GM19043 (cell line): ENCODE data around the gene CDH4.

Experiments used
- ATAC-seq: cut with Tn5 transposase; IDR thresholded peaks from one replicate; pipeline ENCODE4 v1.9.1; 2021; ENCODE audit warnings: low read depth; ENCODE audit not compliant: unreplicated experiment

CDH4 gene

DNA sequence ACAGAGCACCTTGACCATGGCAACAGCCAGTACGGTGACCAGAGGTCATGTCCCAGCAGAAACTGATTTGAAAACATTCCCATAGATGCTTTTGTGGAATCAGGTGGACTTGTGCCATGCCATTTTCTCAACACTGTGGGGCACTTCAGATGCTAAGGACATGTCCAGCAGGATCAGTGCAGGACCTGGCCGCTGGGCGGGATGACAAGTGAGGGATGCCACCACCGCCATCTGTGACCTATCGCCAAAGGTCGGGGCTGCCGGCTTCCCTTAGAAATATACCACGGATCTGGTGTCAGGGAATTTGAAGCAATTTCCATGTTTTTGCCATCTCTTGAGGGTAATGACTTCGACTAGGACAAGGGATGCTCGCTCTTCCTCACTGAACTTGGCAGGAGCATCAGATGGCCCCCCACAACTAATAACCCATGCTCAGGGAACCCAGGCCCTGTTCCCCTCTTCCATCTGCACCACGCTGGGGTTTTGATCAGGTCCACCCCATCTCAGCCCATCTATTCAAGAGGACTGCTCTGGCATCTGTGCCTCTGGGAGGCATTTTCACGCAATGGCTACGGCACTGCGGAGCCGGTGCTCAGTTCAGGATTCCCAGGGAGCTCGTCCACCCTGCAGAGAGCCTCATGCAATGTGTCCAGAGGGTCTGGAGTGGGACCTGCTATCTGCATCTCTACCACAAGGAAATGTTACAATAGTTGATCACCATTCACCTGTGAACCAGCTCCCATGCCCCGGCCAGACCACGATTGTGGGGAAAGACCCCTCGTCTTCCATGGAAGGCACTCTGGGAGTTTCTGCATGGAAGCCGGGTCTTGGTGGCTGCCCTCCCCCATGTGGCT lies 511.1 kb downstream of the CDH4 start:
- no peak for ATAC-seq

- ATAC-seq: no peak
Observed at GRCh38 chr20:61763740-61764400, 511.8 kb downstream of the CDH4 start.

DNA sequence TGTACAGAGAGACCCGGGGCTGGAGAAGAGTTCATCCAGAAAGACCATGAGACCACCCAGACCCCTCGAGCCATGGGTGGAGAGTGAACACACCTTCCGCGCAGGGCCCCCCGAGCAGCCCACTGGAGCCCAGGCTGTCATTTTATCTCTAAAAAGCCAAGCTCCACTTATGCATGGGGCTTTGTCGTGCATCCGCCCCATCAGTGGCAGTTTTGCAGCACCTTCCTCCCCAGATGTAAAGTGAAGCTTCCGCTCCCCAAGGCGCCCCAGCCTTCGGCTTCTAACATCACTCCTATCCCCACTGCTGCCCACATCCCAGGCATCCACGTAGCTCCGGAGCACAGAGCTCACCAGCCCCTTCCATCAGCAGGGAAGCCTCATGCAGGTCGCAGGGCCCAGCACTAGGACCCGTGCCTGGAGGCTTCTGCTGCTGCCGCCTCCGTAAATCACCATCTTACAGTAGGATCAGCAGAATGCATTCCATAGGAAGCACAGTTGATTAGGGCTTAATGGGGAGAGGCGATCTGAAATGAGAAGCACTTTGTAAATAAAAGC lies 512.5 kb downstream of the CDH4 start:
- no peak for ATAC-seq

GRCh38 chr20:61765081-61765870 lies 513.2 kb downstream of the CDH4 start:
- ATAC-seq: no peak

GRCh38 chr20:61765871-61766654 lies 514.0 kb downstream of the CDH4 start:
- ATAC-seq: no peak

GRCh38 chr20:61766921-61767610 lies 515.0 kb downstream of the CDH4 start:
- no peak for ATAC-seq

DNA sequence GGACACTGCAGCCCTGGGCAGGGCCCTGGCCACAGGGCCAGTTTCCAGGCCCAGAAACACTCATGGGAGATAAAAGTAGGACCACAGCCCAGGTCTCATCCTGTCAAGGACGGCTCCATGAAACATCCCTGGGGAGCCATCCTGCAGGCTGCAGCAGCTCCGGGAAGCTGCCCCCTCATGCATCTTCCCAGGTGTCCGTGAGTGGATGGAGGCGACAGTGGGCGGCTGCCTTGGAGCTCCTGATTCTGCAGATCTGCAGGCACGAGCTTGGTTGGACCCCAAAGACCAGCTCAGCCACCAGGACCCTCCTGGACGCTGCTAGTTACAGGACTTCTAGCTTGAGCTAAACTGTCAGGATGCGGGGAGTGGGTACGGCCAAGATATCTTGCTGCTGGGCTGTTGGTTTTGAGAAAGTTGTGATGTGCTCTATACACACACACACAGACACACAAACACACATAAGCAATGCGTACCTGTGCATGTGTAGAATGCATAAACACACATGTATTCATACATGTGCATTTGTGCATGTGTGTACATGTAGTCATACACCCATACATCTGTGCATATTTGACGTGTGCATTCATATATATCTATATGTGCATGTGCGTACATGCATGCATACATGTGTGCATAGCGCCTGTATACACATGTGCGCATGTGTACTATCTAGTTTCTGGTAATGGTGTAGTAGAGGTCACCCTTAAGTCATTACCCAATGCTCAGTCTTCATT lies 515.9 kb downstream of the CDH4 start:
- no peak for ATAC-seq

DNA sequence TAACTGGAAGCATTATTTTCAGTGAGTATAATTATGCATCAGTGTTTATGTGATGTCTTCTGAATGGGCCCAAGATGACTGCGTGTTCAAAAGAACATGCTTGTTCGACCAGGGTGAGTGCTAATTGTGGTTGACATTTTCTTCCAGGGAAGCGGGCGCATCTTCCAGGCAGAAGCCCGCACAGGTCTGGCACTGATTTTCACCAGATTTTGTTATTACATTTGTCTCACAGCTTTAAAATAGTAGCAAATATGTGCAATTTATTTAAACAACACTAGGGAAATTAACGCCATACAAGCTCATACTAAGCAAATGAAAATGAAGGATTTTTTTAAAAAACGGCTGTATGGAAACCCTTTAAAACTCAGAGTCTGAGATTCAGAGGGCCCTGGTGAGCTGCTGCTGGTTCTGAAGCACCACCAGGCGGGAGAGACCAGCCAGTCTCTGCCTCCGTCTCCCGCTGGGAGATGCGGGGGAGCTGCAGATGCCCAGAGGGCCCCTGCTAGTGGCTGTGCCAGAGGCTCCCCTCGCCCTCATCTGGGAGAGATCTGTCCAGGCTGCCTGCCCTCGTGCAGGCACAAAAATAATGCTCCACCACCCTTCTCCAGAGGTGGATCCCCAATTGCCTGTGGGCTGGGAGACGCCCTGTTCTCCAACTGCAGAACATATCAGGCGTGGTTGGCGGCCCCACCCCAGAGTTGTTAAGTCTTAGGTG lies 516.7 kb downstream of the CDH4 start:
- no peak for ATAC-seq

DNA sequence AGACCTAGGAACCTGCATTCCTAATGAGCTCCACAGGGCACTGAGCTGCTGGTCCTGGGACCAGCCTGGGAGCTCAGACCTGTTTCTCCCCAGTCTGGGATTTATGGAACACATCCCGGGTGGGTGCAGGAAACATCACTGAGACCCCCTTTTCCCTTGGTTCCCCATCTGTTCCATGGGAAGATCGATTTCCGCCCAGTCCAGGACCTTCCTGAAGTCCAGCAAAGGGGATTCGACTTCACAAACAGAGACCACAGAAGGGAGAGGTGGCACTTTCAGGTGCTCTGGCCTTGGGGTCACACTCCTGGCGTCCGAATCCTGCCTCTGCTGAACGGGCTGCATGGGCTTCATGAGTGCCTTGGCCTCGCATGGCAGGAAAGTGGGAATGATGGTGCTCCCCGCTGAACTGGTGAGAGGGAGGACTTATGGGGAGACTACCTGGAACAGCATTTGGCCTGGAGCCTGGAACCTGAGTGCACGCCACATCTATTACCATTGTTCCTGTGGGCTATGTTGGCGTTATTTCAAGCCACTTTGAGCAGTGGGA lies 517.3 kb downstream of the CDH4 start:
- no peak for ATAC-seq

DNA sequence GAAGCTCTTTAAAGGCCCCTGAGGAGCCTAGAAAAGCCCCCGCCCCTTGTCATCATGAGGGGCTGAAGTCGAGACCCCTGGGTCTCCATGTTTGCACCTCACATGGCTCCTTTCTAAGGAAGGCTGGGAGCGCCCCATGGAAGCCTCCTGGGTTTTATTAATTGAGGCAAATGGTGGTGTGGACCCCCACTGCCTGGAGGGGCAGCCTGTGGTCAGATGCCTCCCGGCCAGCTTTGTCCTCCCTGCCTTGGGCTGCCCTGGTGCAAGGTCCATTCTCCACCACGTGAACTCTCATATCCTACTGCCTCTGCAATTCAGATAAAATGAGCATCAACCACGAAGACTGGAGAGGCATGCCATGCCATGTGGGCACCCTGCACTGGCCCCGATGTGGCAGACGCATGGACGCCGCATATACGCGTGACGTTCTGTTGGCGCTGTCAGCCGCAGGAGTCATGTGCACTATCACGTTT lies 518.1 kb downstream of the CDH4 start:
- no peak for ATAC-seq

- no peak for ATAC-seq
Observed at GRCh38 chr20:61771805-61772350, 519.8 kb downstream of the CDH4 start.

DNA sequence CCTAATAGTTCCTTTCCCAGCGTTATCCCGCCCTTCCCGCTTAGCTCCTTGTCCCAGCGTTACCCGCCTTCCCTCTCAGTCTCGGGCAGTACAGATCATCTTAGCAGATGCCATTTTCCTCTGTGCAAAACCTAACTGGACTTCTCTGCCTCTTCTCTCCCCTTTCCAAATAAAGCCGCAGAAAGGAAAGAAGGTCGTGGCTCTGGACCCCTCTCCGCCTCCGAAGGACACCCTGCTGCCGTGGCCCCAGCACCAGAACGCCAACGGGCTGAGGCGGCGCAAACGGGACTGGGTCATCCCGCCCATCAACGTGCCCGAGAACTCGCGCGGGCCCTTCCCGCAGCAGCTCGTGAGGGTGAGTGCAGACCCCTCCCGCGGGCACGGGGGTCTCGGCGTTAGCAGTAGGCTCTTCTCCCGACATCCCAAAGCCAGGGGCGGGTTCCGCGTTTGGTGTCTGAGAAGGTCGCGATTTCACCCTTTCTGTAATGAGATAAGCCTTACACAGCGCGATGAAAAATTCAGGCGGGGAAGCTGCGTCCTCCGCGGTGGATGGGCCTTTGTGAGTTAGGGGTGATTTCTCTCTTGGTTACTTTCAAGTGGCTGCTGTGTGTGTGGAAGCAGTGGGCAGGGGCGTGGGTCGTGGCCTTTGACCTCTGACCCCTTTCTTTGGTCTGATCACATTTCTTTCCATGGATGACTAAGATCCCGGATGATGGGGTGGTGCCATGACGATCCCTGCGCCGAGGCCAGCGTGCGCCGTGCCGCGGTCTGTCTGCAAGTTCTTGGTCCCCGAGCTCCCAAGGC lies 521.0 kb downstream of the CDH4 start:
- no peak for ATAC-seq

DNA sequence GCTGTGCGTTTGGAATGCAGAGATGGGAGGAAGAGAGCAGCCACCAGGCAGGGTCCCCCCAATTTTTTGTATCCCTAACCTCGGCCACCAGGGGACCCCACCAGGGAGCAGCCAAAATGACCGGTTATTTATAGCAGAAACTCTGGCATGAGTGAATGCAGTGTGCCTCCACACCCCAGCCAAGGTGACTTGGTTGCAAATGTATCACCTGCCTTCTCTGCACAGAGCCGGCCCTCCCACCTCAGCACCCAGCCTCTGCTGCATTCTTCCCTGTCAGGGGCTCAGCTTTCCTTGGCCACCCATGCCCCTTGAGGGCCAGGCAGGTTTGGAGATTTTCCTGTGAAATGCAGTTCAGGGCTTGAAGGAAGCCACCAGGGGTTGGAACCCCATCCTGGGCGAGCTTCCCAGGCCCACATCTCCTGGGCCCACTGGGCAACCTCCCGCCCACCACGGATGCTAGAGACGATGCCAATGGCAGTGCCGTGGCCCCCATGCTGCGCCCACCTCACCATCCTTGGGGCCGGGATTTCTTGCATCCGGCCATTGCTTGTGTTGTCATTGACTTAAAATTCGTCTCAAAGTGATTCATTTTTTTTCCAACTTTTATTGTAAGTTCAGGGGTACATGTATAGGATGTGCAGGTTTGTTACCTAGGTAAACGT lies 522.0 kb downstream of the CDH4 start:
- no peak for ATAC-seq

DNA sequence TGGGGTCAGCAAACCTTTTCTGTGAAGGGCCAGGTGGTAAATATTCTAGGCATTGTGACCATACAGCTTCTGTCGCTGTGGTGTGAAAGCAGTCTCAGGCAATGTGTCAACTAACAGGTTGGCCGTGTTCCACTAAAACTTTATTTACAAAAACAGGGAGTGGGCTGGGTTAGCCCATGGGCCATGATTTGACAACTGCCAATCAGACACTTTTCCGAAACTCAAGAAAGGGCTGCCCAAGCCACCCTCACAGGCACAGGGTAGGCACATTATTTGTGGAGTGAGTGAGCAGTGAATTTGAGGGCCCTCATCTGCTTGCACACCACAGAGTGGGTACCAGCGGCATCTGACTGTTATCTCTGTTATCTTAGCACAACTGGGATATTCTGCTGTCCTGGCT lies 523.4 kb downstream of the CDH4 start:
- no peak for ATAC-seq

DNA sequence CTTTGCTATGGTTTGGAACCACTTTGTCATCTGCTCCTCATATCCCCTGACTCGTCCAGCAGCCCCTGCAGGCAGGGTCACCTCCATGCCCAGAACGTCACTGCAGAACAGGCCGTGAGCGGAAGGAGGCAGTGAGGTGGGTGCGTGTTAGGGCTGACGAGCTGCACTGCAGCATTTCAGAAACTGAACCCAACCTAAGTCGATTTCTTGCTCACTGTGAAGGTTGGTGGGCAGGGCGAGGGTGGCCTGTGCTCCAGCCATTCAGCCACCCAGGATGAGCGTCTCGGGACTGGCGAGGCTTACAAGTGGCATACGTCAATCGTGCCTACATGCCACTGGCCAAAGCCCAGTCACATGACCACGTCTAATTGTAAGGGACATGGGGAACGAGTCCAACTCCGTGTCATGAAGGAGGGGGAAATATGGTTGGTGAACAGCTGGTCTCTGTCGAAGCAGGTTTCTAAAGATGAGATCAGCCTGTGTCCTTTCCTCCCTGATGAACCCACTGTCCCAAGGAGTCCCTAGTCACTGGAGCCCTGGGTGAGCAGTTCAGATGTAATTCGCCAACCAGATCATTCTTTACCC lies 524.5 kb downstream of the CDH4 start:
- ATAC-seq: no peak
